C4-2B (cell line): Measurements from ENCODE around the gene CDK17.
A peak's percentile ranks its signal among the peaks of the same experiment; 100 is the strongest.

ENCODE experiments used
- H3K27ac ChIP-seq: fragments of 450-650 bp; 2 replicates; pipeline ENCODE4 v1.5.1; 2017
- ZFX ChIP-seq: fragments of 450-650 bp; IDR thresholded peaks from 2 replicates; pipeline ENCODE4 v1.6.1; 2017
- TF ChIP-seq, protein P1 (sequence below): fragments of 450-650 bp; conservative IDR thresholded peaks from 2 replicates; pipeline ENCODE4 v1.5.1; 2017; ENCODE audit warnings: mild to moderate bottlenecking

CDK17 gene

GRCh38 chr12:96285158-96285557 is 115.1 kb downstream of the CDK17 start:
- TF ChIP-seq ZFX: no peak
- no peak overlapping the region for H3K27ac ChIP-seq

- TF ChIP-seq, protein P1, sequence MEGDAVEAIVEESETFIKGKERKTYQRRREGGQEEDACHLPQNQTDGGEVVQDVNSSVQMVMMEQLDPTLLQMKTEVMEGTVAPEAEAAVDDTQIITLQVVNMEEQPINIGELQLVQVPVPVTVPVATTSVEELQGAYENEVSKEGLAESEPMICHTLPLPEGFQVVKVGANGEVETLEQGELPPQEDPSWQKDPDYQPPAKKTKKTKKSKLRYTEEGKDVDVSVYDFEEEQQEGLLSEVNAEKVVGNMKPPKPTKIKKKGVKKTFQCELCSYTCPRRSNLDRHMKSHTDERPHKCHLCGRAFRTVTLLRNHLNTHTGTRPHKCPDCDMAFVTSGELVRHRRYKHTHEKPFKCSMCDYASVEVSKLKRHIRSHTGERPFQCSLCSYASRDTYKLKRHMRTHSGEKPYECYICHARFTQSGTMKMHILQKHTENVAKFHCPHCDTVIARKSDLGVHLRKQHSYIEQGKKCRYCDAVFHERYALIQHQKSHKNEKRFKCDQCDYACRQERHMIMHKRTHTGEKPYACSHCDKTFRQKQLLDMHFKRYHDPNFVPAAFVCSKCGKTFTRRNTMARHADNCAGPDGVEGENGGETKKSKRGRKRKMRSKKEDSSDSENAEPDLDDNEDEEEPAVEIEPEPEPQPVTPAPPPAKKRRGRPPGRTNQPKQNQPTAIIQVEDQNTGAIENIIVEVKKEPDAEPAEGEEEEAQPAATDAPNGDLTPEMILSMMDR: no peak
- no peak for TF ChIP-seq ZFX
- no peak overlapping the region for H3K27ac ChIP-seq
These were observed 125.9 kb downstream of the CDK17 start for GRCh38 chr12:96274331-96274730.

- TF ChIP-seq, protein P1: no peak
- no peak for TF ChIP-seq ZFX
- H3K27ac ChIP-seq: no peak overlapping the region
These were observed 128.6 kb downstream of the CDK17 start for GRCh38 chr12:96271469-96272199.

- TF ChIP-seq, protein P1: no peak
- TF ChIP-seq ZFX: no peak
- no peak overlapping the region for H3K27ac ChIP-seq
These were observed 134.0 kb downstream of the CDK17 start for GRCh38 chr12:96266238-96266637.

DNA sequence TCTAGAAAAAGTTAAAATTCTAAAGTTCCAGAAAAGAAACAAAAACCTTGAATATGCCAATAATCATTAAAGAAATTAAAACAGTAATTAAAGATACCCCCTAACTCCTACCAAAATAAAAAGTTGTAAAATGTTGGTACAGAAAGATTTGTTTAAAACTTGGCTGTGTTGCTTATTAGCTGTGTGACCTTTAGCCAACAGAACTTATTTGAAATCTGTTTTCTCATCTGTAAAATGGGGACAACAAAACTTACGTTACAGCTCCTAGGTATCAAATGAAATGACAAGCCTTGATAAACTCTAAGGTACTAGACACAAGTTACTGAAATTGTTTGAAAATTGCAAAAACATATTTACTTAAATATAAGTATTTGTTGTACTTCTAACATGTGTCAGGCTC is 134.4 kb downstream of the CDK17 start:
- TF ChIP-seq ZFX: no peak
- TF ChIP-seq, protein P1: no peak

GRCh38 chr12:96265400-96265799 is 134.8 kb downstream of the CDK17 start:
- TF ChIP-seq, protein P1: no peak
- TF ChIP-seq ZFX: no peak
- H3K27ac ChIP-seq: no peak overlapping the region

More for the DNA sequence above, 134.4 kb downstream of the CDK17 start:
- no peak overlapping the region for H3K27ac ChIP-seq

- H3K27ac ChIP-seq: peak overlapping the region; percentile 58
- TF ChIP-seq, protein P1: no peak; the same call in 1 of the 2 replicates
- no peak for TF ChIP-seq ZFX
These were observed 136.8 kb downstream of the CDK17 start for GRCh38 chr12:96263449-96263902.

GRCh38 chr12:96261557-96261956 is 138.7 kb downstream of the CDK17 start:
- no peak for TF ChIP-seq ZFX
- TF ChIP-seq, protein P1: no peak
- no peak overlapping the region for H3K27ac ChIP-seq
